Adrenal gland (tissue), 5 donors: ENCODE results near the gene PRPF38B.

Experiments
- CTCF ChIP-seq, 6 experiments: fragments of 450-650 bp in 4 of 6; fragments of 200-600 bp in 2 of 6; sonication (generic) in 1 of 6; IDR thresholded peaks; 1 replicate in 5 of 6; 2 replicates in 1 of 6; pipeline versions ENCODE4 v1.5.1 to v1.8.0; 2016 to 2021; ENCODE audit warnings: antibody characterized with exemption in 6 of 6, mild to moderate bottlenecking in 2 of 6, moderate library complexity in 1 of 6
- POLR2A ChIP-seq, 2 donors: fragments of 450-650 bp; IDR thresholded peaks; one replicate each; pipeline ENCODE4 v1.6.1; 2017; ENCODE audit warnings: antibody characterized with exemption in 2 of 2, mild to moderate bottlenecking in 2 of 2, moderate library complexity in 1 of 2
- donor health status: DM: no; HTN: no; CAD: no.

- TF ChIP-seq CTCF (IDR thresholded peaks at IDR 0.05): no peak
- no peak for TF ChIP-seq POLR2A (IDR thresholded peaks at IDR 0.05)
Observed at GRCh38 chr1:108717774-108718316, 25.7 kb downstream of the PRPF38B start.
